Prostate gland (tissue), 2 donors: ENCODE data around the gene ADPRHL1.

Source experiments
- CTCF ChIP-seq, 4 experiments: fragments of 200-600 bp in 2 of 4; fragments of 450-650 bp in 2 of 4; sonication (generic) in 2 of 4; IDR thresholded peaks; 1 replicate in 3 of 4; 2 replicates in 1 of 4; pipeline ENCODE4 v1.5.1; 2016 to 2019; ENCODE audit warnings: antibody characterized with exemption in 4 of 4, mild to moderate bottlenecking in 2 of 4, moderate library complexity in 2 of 4
- POLR2A ChIP-seq: fragments of 450-650 bp; IDR thresholded peaks from one replicate; pipeline ENCODE4 v1.6.1; 2016; ENCODE audit warnings: antibody characterized with exemption, mild to moderate bottlenecking

DNA sequence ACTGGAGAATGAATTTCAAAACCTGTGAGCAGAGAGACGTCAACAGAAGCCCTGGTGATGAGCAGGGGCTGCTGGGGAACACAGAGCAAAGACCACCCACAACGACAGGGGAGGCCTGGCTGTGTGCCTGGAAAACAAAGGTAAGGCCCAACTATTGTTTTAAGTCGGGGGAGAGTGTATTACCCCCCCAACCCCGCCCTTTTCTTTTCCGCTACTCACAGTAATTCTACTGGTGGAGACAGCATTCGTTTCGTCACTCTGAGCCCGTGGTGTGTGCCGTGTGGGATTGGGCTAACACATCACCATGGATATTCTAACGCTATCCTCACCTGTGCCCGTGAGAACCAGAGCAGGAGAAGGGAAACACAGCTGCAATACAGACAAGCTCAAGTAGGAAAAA, 18.6 kb upstream of the ADPRHL1 start:
- TF ChIP-seq POLR2A (no peak), CTCF (IDR thresholded peaks at IDR 0.05) (no peak)
